Measurements from ENCODE around the gene PCED1A. TPM values are rescaled to one million over a fixed set of nuclear protein-coding genes. Genes with fewer than 3 reads are reported as not detected.

PCED1A gene
- total RNA-seq, 2 donors from 2014 or later: 40.2 to 46.5 TPM

DNA sequence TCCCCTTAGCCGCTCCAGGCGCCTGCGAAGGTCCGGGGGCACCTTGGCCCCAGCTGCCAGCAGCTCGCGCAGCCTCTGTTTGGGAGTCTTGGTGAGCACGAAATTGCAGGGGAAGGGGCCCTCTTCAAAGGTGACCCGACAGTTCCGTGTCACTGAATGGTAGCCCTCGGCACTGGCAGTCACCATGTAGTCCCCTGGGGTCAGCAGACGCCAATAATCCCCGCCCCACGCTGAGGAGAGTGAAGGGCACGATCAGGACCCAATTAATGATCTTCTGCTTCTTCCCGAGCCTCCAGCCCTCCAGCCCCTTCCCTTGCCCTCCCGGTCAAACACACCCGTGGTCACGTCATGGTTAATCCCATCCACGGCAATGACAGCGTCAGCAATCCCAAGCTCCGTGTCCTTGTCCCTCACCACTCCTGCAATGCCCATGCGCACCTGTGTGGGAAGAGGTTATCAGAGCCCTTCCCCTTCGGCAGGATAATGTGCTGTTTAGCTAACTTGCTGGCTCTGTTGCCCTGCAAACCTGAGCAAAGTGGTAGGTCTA, 46.2 kb downstream of the PCED1A start:
- Histone ChIP-seq H3K4me3 (ENCODE audit: low read length) (no peak overlapping the region), H3K36me3 (ENCODE audit: control insufficient read depth, insufficient read depth, low read length) (peaks cover 27% of the 10 kb centered on the region), H3K27me3 (ENCODE audit: control insufficient read depth, insufficient read depth, low read length, poor library complexity, severe bottlenecking) (no peaks in the 10 kb centered on the region), H3K4me1 (ENCODE audit: control insufficient read depth, insufficient read depth, low read length) (no peaks in the 10 kb centered on the region), H3K9ac (ENCODE audit: extremely low read depth, low read length, poor library complexity, severe bottlenecking) (no peak overlapping the region), H3K9me3 (ENCODE audit: control insufficient read depth, low read length) (no peaks in the 10 kb centered on the region), H3K27ac (ENCODE audit: low read depth, low read length) (no peak overlapping the region)
- TF ChIP-seq, protein P1, sequence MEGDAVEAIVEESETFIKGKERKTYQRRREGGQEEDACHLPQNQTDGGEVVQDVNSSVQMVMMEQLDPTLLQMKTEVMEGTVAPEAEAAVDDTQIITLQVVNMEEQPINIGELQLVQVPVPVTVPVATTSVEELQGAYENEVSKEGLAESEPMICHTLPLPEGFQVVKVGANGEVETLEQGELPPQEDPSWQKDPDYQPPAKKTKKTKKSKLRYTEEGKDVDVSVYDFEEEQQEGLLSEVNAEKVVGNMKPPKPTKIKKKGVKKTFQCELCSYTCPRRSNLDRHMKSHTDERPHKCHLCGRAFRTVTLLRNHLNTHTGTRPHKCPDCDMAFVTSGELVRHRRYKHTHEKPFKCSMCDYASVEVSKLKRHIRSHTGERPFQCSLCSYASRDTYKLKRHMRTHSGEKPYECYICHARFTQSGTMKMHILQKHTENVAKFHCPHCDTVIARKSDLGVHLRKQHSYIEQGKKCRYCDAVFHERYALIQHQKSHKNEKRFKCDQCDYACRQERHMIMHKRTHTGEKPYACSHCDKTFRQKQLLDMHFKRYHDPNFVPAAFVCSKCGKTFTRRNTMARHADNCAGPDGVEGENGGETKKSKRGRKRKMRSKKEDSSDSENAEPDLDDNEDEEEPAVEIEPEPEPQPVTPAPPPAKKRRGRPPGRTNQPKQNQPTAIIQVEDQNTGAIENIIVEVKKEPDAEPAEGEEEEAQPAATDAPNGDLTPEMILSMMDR (conservative IDR thresholded peaks at IDR 0.05): no peak
- H3K36me3 Mint-ChIP-seq (ENCODE audit: low read depth): peaks cover 38% of the 10 kb centered on the region
- peaks cover 16% of the 10 kb centered on the region for H3K27me3 Mint-ChIP-seq (ENCODE audit: insufficient read depth)
- H3K4me3 Mint-ChIP-seq: no peak overlapping the region
- WGBS, 2 experiments (ENCODE audit: insufficient coverage in 1 of 2, insufficient read length in 1 of 2): 93 to 94% methylated on average over 19 to 23 of the region's 23 CpGs
- H3K27ac Mint-ChIP-seq: no peak overlapping the region
- H3K9me3 Mint-ChIP-seq: no peaks in the 10 kb centered on the region
- H3K4me1 Mint-ChIP-seq: peaks cover 4% of the 10 kb centered on the region
- DNase-seq: no peak

- Mint-ChIP-seq H3K27me3 (ENCODE audit: insufficient read depth) (peaks cover 20% of the 10 kb centered on the region), H3K4me1 (no peaks in the 10 kb centered on the region), H3K4me3 (no peak overlapping the region), H3K36me3 (ENCODE audit: low read depth) (peaks cover 34% of the 10 kb centered on the region), H3K9me3 (no peaks in the 10 kb centered on the region), H3K27ac (no peak overlapping the region)
- Histone ChIP-seq H3K36me3 (ENCODE audit: control insufficient read depth, insufficient read depth, low read length) (peaks cover 27% of the 10 kb centered on the region), H3K9me3 (ENCODE audit: control insufficient read depth, low read length) (no peaks in the 10 kb centered on the region), H3K4me1 (ENCODE audit: control insufficient read depth, insufficient read depth, low read length) (no peaks in the 10 kb centered on the region), H3K4me3 (ENCODE audit: low read length) (no peak overlapping the region), H3K27me3 (ENCODE audit: control insufficient read depth, insufficient read depth, low read length, poor library complexity, severe bottlenecking) (no peaks in the 10 kb centered on the region), H3K27ac (ENCODE audit: low read depth, low read length) (no peak overlapping the region), H3K9ac (ENCODE audit: extremely low read depth, low read length, poor library complexity, severe bottlenecking) (no peak overlapping the region)
- TF ChIP-seq, protein P1 (conservative IDR thresholded peaks at IDR 0.05): no peak
- DNase-seq: no peak
- 95 to 97% methylated on average over 6 of the region's 6 CpGs for WGBS, 2 experiments (ENCODE audit: insufficient coverage in 1 of 2, insufficient read length in 1 of 2)
Measured at GRCh38 chr20:2793471-2793870, 47.0 kb downstream of the PCED1A start.

Other genes starting within 250 kb of the PCED1A start
- 100 to 1,000 TPM; 386 to 432 TPM for gene NOP56, start 188.0 kb downstream of the PCED1A start, total RNA-seq
- 10 to 100 TPM; 89.9 to 91.7 TPM for gene IDH3B, start 176.4 kb downstream of the PCED1A start, total RNA-seq
- gene EBF4, start 147.9 kb downstream of the PCED1A start, total RNA-seq: 10 to 100 TPM in 1 of 2 donors, 1 to 10 TPM in 1; 6.4 to 12.1 TPM
- gene CPXM1, start 40.0 kb downstream of the PCED1A start, total RNA-seq: 100 to 1,000 TPM in 1 of 2 donors, 10 to 100 TPM in 1; 80.1 to 106 TPM
- not detected for gene C20orf141, start 25.7 kb downstream of the PCED1A start, total RNA-seq
- not detected for gene TMEM239, start 24.3 kb downstream of the PCED1A start, total RNA-seq
- 10 to 100 TPM; 36.8 to 37.5 TPM for gene VPS16, start 90 bp upstream of the PCED1A start, total RNA-seq
- 10 to 100 TPM; 52.4 to 58.7 TPM for gene PTPRA, start 32.8 kb upstream of the PCED1A start, total RNA-seq
- gene GNRH2, start 203.0 kb upstream of the PCED1A start, total RNA-seq: 1 to 10 TPM in 1 of 2 donors, not detected in 1; 2.5 TPM
- gene MRPS26, start 205.4 kb upstream of the PCED1A start, total RNA-seq: 10 to 100 TPM; 75.1 to 87.7 TPM
- not detected for gene OXT, start 231.0 kb upstream of the PCED1A start, total RNA-seq
- not detected for gene AVP, start 244.1 kb upstream of the PCED1A start, total RNA-seq

Measured in endodermal cell (in vitro differentiated cells).